VCaP (cell line): ENCODE results near the gene MFAP4.
"Not testable (repeated sequence)": the region's sequence is repeated elsewhere in the genome, so short reads cannot be mapped to it uniquely, and the experiment has no call there.

Experiments
- H3K27ac ChIP-seq: fragments of 450-650 bp; 2 replicates; pipeline ENCODE4 v1.5.1; 2017
- CTCF ChIP-seq: fragments of 450-650 bp; conservative IDR thresholded peaks from 2 replicates; pipeline ENCODE4 v1.5.1; 2017; ENCODE audit warnings: mild to moderate bottlenecking, moderate library complexity

MFAP4 gene

GRCh38 chr17:19361944-19362276, 25.1 kb downstream of the MFAP4 start:
- no peak for TF ChIP-seq CTCF
- H3K27ac ChIP-seq, result peak overlapping the region; percentile 84

GRCh38 chr17:19361326-19361725, 25.7 kb downstream of the MFAP4 start:
- H3K27ac ChIP-seq, result no peak overlapping the region
- TF ChIP-seq CTCF, result no peak

- TF ChIP-seq CTCF, result no peak
- no peak overlapping the region for H3K27ac ChIP-seq
Measured at GRCh38 chr17:19360772-19361171, 26.2 kb downstream of the MFAP4 start.

- TF ChIP-seq CTCF, result no peak
- H3K27ac ChIP-seq, result no peak overlapping the region
Measured at GRCh38 chr17:19359856-19360255, 27.1 kb downstream of the MFAP4 start.

GRCh38 chr17:19359151-19359550, 27.8 kb downstream of the MFAP4 start:
- TF ChIP-seq CTCF, result no peak
- H3K27ac ChIP-seq, result no peak overlapping the region

GRCh38 chr17:19357761-19358160, 29.2 kb downstream of the MFAP4 start:
- TF ChIP-seq CTCF, result no peak
- no peak overlapping the region for H3K27ac ChIP-seq

- TF ChIP-seq CTCF, result no peak
- no peak overlapping the region for H3K27ac ChIP-seq
Measured at GRCh38 chr17:19357351-19357750, 29.6 kb downstream of the MFAP4 start.

- no peak for TF ChIP-seq CTCF
- no peak overlapping the region for H3K27ac ChIP-seq
Measured at GRCh38 chr17:19354748-19355147, 32.2 kb downstream of the MFAP4 start.

GRCh38 chr17:19353401-19353800, 33.6 kb downstream of the MFAP4 start:
- H3K27ac ChIP-seq, result not testable (repeated sequence)
